Dedifferentiated amniotic fluid mesenchymal stem cell (primary cell): ENCODE data around the gene PER3.

ENCODE experiments used
- DNase-seq: peaks from one replicate; pipeline ENCODE4 v3.0.0-alpha.2; 2016; ENCODE audit errors: extremely low spot score

PER3 gene

DNA sequence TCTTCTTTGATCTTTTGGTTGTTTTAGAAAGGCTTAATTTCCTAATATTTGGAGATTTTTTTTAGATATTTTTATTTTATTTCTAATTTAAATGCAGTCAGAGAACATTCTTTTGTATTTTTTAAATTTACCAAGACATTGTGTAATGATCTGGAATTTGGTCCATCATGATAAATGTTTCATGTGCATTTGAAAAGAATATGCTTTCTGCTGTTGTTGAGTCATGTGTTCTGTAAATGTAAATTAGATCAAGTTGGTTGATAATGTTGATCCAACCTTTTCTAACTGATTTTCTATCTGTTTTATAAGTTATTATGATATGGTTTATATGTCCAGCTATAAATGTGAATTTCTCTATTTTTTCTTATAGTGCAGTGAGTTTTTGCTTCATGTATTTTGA, 48.9 kb downstream of the PER3 start:
- DNase-seq: no peak

DNA sequence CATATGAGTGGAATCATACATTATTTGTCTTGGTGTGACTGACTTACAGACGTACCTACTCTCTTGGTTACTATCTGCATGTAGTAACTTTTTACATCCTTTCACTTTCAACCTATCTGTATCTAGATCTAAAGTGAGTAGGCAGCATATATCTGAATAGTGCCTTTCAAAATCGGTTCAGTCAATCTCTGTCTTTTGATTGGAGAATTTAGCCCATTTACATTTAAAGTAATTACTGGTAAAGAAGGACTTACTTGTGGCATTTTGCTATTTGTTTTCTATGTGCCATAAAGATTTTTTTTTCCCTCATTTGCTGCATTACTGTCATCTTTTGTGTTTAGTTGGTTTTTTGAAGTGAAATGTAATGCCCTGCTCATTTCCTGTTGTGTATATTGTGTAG, 54.6 kb downstream of the PER3 start:
- no peak for DNase-seq

DNA sequence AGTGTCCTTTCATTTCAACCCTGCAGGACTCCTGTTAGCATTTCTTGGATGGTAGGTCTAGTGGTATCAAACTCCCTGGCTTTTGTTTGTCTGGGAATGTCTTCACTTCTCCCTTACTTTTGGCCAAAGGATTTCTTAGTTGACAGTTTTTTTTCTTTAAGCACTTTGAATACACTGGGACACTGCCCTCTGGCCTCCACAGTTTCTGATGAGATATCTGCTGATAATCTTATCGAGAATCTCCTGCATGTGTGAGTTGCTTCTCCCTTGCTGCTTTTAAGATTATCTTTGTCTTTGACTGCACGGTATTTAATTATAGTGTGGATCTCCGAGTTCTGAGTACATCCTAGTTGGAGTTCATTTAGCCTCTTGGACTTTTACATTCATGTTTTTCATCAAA, 55.4 kb downstream of the PER3 start:
- no peak for DNase-seq

- DNase-seq: no peak
Measured at GRCh38 chr1:7842517-7842916, 58.4 kb downstream of the PER3 start.

DNA sequence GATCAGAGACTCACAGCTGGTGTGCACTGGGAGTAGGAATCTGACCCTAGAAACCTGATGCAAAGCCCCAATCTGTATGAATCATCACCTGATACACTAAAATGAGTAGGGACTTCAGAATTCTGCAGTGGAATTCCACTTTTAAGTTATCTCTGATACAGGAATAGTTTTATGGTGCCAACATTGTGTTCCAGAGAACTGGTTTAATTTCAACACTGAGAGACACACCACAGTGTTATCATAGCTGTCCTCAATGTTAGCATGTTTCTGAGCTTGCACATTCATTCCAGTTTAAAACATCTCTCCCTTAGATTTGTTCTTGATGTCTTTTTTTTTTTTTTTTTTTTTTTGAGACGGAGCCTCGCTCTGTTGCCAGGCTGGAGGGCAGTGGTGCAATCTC, 61.7 kb downstream of the PER3 start:
- DNase-seq: no peak

- no peak for DNase-seq
Measured at GRCh38 chr1:7846656-7847055, 62.6 kb downstream of the PER3 start.

GRCh38 chr1:7847599-7847998, 63.5 kb downstream of the PER3 start:
- peak; percentile 68 for DNase-seq

GRCh38 chr1:7850786-7851185, 66.7 kb downstream of the PER3 start:
- no peak for DNase-seq

GRCh38 chr1:7852804-7853683, 69.0 kb downstream of the PER3 start, which contains the start of gene UTS2:
Gene UTS2 (minus strand): TSS chr1:7853065. CDS start chr1:7853003, 62 bp downstream.
- no peak for DNase-seq

DNA sequence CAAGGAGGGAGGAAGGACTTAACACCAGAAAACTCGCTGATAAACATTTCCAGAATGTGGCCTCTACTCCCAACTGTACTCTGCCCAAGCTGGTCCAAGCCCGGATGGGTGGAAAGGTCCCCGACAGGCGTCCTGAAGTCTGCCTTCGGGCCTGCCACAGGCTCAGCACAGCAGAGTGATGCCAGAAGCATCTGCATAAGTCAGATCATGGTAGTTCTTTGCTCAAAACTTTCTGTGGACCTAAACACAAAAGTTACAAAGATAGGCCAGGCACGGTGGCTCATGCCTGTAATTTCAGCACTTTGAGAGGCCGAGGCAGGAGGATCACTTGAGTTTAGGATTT, 69.6 kb downstream of the PER3 start:
- no peak for DNase-seq

DNA sequence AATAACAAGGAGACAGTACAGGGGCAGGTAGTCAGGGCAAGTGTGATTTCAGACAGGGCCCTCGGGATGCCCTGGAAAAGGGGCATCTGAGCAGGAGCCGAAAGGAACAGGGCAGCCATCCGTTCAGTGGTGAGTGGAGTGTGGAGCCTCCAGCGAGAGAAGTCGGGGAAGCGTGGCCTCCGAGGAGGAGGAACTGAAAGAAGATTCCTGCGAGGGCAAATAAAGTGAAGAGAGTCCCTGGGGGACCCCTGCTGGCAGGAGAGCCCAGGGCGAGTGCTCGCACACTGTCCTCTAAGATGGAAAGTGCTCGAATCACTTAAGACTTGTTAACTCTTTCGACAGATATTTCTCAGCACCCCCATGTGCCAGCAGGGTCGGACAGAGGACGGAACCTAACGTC, 72.3 kb downstream of the PER3 start:
- DNase-seq: no peak

- DNase-seq: no peak
Measured at GRCh38 chr1:7857000-7857399, 72.9 kb downstream of the PER3 start.

GRCh38 chr1:7857985-7858384, 73.9 kb downstream of the PER3 start:
- no peak for DNase-seq

- no peak for DNase-seq
Measured at GRCh38 chr1:7859406-7859805, 75.3 kb downstream of the PER3 start.

- no peak for DNase-seq
Measured at GRCh38 chr1:7860130-7860529, 76.0 kb downstream of the PER3 start.

- DNase-seq: no peak
Measured at GRCh38 chr1:7861452-7861851, 77.4 kb downstream of the PER3 start.

GRCh38 chr1:7862211-7863060, 78.3 kb downstream of the PER3 start:
- no peak for DNase-seq

DNA sequence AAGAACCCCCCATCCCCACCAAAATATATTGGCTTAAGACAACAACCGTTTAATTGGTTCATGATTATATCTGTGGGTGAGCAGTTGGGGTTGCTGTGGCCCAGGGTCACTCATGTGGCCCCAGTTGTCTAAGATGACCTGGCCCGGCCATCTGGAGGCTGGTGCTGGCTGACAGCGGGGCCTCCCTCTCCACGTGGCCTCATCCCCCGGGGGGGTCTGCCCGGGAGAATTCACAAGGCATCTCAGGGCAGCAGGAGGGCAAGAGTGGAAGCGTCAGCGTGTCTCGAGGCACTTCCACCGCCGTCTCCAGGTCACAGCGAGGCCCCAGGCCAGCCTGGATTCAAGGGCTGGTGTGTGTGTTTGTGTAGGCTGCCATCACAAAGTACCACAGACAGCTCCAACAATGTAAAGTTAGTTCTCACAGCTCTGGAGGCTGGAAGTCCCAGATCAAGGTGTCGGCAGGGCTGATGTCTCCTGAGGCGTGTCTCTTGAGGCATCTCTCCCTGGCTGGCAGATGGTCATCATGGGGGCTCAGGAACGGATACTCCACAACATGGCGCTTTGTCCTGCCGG, 79.8 kb downstream of the PER3 start:
- no peak for DNase-seq

DNA sequence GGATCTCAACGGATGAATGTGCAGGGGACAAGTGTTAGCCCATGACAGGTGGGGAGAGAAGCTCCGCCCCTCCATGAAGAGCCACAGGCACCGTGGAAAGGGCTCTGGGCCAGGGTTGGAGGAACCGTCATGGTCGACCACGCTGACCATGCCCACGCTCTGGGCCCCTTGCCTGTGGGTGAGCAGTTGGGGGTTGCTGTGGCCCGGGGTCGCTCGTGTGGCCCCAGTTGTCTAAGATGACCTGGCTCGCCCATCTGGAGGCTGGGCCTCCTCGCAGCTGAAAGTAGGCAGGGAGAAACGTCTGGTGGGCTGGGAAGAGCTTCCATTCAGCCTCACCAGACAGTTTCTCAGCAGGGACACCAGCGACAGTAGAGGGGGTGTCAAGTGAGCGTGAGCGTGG, 81.9 kb downstream of the PER3 start:
- DNase-seq: no peak

- no peak for DNase-seq
Measured at GRCh38 chr1:7868070-7868780, 84.1 kb downstream of the PER3 start.

DNA sequence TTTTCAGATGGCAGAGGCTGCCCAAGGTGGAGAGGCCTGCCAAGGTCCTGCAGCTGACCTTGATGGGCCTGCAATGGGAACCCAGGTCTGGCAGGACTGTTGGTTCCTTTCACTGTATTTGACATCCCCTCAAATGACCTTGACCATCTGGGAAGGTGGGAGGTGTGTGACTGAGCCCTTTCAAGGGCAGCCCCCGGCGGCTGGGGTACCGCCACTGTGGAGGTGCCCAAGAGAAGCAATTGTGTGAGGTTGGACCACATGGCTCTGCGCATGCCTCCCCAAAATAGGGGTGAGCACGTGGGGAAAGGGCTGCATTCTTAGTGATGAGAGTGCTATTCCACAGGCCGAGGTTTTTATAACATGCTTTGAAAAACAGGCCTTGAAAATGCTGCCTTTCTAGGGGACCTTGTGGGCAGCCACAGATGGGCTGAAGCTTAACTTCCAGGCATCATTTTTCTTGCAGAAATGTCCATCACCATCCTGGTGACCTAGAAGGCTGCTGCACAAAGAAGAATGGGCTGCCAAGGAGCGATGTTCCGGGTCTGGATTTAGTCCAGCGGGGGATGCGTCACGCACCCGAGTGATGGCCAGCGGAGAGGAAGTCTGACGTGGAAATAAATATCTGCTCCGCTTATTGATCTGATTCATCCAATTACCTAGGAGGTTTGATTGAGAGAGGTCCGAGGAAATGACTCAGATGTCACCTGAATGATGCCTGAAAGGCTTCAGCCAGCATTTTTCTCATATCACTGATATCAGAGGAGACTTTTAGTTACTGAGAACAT, 85.2 kb downstream of the PER3 start:
- no peak for DNase-seq
